ENCODE data around the gene NLK.

DNA sequence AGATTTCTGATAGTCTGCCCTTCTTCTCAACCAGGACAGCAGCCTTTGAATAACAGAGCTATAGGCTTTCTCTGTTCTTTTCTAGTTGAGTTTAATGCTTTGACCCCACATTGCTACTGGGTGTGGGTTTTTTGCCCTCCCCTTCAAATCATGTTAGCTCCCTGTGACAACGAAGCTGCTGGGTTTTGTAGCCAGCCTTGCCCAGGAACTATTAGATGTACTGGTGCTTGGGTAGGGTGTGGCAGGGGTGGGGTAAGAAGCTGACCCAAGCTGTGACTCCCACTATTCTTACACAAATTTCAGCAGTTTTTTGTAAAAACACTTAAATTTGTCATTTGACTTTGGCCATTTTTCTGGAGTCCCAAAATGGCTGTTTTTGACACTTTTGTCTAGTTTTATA is 69.7 kb downstream of the NLK start:
- TF ChIP-seq, protein P1, sequence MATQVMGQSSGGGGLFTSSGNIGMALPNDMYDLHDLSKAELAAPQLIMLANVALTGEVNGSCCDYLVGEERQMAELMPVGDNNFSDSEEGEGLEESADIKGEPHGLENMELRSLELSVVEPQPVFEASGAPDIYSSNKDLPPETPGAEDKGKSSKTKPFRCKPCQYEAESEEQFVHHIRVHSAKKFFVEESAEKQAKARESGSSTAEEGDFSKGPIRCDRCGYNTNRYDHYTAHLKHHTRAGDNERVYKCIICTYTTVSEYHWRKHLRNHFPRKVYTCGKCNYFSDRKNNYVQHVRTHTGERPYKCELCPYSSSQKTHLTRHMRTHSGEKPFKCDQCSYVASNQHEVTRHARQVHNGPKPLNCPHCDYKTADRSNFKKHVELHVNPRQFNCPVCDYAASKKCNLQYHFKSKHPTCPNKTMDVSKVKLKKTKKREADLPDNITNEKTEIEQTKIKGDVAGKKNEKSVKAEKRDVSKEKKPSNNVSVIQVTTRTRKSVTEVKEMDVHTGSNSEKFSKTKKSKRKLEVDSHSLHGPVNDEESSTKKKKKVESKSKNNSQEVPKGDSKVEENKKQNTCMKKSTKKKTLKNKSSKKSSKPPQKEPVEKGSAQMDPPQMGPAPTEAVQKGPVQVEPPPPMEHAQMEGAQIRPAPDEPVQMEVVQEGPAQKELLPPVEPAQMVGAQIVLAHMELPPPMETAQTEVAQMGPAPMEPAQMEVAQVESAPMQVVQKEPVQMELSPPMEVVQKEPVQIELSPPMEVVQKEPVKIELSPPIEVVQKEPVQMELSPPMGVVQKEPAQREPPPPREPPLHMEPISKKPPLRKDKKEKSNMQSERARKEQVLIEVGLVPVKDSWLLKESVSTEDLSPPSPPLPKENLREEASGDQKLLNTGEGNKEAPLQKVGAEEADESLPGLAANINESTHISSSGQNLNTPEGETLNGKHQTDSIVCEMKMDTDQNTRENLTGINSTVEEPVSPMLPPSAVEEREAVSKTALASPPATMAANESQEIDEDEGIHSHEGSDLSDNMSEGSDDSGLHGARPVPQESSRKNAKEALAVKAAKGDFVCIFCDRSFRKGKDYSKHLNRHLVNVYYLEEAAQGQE (IDR thresholded peaks at IDR 0.05; ENCODE audit: borderline replicate concordance) = no peak
- TF ChIP-seq EZH2 (IDR thresholded peaks at IDR 0.05; ENCODE audit: borderline replicate concordance, insufficient read depth, low read length, poor library complexity, severe bottlenecking) (no peak), POLR2AphosphoS5 (IDR thresholded peaks at IDR 0.05) (no peak)
- TF ChIP-seq, protein P2, sequence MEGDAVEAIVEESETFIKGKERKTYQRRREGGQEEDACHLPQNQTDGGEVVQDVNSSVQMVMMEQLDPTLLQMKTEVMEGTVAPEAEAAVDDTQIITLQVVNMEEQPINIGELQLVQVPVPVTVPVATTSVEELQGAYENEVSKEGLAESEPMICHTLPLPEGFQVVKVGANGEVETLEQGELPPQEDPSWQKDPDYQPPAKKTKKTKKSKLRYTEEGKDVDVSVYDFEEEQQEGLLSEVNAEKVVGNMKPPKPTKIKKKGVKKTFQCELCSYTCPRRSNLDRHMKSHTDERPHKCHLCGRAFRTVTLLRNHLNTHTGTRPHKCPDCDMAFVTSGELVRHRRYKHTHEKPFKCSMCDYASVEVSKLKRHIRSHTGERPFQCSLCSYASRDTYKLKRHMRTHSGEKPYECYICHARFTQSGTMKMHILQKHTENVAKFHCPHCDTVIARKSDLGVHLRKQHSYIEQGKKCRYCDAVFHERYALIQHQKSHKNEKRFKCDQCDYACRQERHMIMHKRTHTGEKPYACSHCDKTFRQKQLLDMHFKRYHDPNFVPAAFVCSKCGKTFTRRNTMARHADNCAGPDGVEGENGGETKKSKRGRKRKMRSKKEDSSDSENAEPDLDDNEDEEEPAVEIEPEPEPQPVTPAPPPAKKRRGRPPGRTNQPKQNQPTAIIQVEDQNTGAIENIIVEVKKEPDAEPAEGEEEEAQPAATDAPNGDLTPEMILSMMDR (IDR thresholded peaks at IDR 0.05; ENCODE audit: poor library complexity, severe bottlenecking) = no peak

Data from neural cell (in vitro differentiated cells).